ENCODE data around the gene DSP.

The DSP gene

DNA sequence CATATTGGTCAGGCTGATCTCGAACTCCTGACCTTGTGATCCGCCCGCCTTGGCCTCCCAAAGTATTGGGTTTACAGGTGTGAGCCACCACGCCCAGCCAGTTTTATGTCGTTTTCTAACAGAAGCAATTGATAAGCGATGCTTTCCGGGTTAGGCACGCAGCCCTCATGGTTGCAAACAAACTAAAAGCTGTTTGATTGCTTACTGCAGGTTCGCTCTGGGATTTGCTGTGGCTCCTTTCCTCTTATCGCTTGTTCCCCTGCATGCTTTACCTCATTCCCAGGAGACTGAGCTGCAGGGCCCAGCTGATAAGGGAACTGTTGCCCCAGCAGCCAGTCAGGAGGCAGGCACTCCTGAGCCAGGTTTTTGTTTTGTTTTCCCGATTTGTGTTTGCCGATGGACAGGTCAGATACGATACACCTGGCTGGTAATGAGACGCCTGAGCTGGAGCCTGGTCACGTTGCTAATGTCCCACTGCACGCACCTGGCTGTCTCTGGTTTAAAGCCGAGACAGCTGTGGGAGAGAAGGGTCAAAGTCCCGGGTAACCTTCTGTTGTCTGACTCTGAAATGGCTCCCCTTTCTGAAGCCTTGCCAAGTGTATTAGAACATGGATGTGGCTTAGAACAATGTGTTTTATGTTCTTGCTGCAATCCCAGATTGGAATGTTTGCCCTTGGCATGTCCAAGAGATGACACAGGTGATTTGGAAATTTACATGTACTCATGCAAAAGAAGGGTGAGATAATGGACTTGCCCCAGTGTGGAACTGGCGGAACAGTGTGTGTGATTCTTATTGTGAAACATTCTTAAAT, 19.9 kb downstream of the DSP start:
- DNase-seq, result no peak

DNA sequence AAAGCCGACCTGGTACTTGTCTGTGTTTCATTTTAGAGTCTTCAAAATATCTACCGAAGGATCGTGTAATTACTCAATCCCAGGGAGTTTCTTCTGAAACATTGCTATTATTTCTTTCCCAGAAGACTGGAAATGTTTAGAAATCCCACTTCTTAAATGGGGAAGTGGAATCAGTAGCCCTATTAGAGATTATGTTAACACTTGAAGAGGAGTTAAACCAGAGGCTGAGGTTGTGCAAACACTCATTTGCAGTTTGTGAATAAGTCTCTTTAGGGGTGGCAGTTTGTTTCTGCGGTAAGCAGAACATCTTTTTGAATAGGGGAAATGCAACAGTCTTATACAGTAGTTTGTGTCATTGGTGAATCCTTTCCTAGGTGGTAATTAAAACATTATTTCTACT, 21.3 kb downstream of the DSP start:
- no peak for DNase-seq

DNA sequence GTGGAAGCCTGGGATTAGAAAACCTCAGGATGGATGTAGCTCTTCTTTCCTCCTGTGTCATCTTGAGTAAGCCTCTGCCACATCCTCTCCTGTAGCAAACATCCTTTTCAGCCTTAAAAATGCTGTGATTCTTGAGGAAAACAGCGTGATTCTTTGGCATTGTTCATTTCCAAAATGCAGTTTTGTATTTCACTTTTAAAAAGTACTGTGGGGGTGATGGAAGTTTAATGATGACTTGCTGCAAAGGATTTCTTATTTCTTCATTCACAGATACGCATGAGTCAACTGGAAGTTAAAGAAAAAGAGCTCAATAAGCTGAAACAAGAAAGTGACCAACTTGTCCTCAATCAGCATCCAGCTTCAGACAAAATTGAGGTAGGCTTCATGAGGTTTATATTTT, 24.6 kb downstream of the DSP start:
- no peak for DNase-seq

DNA sequence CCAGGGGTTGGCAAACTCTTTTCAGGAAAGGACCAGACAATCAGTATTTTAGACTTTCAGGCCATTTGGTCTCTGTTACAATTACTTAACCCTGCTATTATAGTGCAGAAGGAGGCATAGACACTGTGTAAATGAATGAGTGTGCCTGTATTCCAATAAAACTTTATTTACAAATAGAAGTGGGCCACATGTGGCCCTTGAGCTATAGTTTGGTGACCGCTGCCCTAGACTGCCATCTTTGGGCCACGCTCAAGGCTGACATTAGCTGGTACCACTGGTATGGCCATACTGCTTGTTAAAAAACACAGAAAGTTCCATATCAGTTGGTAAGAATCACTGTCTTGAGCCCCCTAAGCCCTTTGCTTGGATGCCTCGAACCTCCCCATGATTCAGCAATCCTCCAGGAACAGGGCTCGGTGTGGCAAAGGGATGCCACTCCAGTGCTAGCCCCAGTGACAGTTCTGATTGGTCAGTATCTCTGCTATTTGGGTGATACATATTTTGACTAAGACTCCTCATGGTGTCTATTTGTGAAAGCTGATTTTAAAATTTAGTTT, 25.2 kb downstream of the DSP start:
- no peak for DNase-seq

DNA sequence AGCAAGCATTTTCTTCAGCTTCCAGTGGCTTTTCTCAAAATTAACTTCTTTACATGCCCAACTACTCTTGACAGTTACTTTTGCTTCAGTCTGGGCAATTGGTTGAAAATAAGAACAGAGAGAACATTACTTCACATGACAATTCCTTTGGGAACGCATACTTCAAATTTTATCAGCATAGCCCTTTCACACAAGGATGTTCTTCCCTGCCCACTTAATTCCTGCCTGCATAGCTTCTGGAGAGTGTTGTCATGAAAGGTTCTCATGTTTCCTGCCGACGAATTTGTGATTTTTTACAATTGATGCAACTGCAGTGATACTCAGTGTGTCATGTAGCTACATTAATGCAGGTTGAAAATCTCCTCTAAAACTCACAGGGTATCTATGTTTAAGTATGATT, 26.6 kb downstream of the DSP start:
- no peak for DNase-seq

DNA sequence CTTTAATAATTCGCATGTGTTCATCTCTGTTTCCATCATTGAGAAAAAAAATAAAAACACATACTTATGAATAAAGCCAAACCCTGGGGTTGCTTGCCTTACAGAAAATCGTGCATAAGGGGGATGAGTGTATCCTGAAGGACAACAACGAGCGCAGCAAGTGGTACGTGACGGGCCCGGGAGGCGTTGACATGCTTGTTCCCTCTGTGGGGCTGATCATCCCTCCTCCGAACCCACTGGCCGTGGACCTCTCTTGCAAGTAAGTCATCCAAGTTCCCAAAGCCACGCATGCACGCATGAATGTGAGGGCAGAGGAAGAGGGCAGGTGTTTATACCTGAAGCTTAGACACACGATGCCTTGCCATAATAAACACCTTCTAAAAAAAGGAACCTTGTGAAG, 27.6 kb downstream of the DSP start:
- no peak for DNase-seq

DNA sequence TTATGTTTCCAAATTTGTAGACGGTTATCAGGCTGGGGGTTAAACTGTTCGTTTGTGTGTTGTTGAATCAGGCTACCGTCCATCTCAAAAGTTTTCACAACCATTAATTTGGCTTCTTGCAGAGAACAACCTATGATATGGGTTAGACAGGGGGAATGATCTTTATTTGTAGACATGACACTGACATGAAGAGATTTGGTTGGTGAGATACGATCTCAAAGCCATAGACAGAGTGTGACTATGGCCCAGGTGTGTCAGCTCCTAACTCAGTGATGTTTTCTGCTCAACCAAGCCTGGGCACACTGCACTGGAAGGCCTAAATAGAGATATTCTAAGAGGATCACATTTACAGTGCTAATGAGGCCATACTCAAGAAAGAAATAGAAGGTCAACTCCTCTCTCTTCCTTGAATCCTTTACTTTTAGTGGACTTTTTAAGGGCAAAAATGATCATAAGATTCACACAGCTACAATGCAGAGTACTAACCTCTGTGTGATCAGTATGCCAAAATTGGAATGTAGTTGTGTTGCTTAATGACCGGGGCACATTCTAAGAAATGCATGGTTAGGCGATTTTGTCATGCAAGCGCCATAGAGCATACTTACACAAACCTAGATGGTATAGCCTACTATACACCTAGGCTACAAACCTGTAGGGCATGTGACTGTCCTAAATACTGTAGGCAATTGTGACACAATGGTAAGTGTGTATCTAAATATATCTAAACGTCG, 30.9 kb downstream of the DSP start:
- DNase-seq, result no peak

DNA sequence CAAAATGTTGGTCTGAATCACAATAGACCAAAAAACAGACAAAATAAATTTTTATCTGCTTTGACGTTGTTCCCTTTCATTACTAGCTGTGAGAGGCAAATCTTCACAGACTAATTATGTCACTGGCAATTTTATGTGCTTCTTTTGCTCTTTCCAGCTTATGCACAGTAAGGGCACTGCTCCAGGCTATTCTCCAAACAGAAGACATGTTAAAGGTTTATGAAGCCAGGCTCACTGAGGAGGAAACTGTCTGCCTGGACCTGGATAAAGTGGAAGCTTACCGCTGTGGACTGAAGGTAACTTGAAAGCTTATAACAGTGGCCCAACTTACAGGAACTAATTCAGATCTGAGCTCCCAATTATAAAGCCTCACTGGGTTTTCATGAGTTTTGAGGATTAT, 33.0 kb downstream of the DSP start:
- DNase-seq, result no peak

DNA sequence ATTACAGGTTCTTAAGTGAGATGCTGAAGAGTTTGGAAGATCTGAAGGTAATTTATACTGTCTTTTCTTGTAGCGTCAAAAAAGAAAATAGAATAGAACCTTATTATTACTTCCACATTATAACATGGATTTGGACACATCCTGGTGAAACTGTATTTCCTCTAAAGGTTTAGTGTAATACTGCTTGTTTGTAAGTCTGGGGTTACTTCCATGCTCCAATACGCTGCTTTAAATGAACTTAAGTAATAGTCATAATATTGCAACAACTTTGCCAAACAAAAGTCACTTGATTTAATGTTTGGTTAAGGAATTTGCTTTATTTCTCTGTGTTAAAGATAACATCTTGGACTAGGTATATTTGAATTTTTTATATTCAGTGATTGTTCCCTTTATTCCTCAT, 37.0 kb downstream of the DSP start:
- DNase-seq, result no peak

DNA sequence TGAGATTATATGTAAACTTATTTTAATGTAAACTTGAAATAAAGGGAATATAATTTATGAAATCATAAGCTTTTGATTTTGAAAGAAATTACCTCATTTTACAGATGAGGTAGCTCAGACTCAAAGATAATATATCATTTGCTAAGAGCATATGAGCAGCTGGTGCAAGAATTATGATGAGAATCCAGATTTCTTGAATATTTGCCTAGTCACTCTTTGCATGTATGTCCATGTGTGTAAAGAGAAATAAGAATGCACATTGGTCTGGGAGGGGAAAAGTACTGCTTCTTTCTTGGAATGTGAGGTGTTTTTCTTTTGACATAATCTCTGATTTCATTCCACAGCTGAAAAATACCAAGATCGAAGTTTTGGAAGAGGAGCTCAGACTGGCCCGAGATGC, 37.5 kb downstream of the DSP start:
- DNase-seq, result no peak

DNA sequence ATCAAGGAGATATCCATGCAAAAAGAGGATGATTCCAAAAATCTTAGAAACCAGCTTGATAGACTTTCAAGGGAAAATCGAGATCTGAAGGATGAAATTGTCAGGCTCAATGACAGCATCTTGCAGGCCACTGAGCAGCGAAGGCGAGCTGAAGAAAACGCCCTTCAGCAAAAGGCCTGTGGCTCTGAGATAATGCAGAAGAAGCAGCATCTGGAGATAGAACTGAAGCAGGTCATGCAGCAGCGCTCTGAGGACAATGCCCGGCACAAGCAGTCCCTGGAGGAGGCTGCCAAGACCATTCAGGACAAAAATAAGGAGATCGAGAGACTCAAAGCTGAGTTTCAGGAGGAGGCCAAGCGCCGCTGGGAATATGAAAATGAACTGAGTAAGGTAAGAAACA, 38.4 kb downstream of the DSP start:
- DNase-seq, result no peak

DNA sequence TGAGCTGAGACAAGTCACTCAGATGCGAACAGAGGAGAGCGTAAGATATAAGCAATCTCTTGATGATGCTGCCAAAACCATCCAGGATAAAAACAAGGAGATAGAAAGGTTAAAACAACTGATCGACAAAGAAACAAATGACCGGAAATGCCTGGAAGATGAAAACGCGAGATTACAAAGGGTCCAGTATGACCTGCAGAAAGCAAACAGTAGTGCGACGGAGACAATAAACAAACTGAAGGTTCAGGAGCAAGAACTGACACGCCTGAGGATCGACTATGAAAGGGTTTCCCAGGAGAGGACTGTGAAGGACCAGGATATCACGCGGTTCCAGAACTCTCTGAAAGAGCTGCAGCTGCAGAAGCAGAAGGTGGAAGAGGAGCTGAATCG, 39.1 kb downstream of the DSP start:
- DNase-seq, result no peak

DNA sequence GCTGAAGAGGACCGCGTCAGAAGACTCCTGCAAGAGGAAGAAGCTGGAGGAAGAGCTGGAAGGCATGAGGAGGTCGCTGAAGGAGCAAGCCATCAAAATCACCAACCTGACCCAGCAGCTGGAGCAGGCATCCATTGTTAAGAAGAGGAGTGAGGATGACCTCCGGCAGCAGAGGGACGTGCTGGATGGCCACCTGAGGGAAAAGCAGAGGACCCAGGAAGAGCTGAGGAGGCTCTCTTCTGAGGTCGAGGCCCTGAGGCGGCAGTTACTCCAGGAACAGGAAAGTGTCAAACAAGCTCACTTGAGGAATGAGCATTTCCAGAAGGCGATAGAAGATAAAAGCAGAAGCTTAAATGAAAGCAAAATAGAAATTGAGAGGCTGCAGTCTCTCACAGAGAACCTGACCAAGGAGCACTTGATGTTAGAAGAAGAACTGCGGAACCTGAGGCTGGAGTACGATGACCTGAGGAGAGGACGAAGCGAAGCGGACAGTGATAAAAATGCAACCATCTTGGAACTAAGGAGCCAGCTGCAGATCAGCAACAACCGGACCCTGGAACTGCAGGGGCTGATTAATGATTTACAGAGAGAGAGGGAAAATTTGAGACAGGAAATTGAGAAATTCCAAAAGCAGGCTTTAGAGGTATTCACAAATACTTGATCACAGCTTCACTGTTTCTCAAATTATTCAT, 39.6 kb downstream of the DSP start:
- DNase-seq, result no peak

DNA sequence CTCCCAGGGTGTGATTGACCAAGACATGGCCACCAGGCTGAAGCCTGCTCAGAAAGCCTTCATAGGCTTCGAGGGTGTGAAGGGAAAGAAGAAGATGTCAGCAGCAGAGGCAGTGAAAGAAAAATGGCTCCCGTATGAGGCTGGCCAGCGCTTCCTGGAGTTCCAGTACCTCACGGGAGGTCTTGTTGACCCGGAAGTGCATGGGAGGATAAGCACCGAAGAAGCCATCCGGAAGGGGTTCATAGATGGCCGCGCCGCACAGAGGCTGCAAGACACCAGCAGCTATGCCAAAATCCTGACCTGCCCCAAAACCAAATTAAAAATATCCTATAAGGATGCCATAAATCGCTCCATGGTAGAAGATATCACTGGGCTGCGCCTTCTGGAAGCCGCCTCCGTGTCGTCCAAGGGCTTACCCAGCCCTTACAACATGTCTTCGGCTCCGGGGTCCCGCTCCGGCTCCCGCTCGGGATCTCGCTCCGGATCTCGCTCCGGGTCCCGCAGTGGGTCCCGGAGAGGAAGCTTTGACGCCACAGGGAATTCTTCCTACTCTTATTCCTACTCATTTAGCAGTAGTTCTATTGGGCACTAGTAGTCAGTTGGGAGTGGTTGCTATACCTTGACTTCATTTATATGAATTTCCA, 43.9 kb downstream of the DSP start:
- DNase-seq, result no peak

DNA sequence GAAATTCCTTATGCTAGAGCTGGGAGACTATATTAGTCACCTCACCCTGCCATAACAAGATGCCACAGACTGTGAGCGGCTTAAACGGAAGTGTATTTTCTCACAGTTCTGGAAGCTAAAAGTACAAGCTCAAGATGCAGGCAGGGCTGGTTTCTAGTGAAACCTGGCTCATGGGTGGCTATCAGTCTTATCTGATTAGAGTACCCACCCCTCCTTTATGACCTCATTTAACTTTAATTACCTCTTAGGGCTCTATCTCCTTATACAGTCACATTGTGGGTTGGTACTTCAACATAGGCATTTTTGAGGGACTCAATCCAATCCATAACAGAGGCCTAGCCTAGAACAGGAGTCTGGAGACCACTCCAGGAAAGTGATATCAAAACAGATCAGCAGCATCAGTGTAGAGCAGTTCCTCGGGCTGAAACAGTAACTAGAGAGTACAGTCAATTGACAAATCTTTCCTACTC, 46.2 kb downstream of the DSP start:
- no peak for DNase-seq

DNA sequence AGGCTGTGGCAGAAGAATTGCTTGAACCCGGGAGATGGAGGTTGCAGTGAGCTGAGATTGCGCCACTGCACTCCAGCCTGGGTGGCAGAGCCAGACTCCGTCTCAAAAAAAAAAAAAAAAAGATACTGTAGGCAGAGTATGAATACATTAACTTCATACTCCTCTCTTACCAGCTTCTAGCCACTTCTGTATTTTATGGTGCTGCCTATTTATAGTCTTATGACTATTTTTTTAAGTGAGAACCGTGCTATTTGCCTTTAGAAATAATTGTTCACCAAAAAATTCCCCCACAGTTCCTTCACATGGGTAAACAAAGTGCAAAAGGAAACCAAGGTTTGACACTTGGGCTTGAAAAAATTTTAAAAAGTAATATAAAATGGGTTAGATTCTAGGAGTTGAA, 47.0 kb downstream of the DSP start:
- no peak for DNase-seq

DNA sequence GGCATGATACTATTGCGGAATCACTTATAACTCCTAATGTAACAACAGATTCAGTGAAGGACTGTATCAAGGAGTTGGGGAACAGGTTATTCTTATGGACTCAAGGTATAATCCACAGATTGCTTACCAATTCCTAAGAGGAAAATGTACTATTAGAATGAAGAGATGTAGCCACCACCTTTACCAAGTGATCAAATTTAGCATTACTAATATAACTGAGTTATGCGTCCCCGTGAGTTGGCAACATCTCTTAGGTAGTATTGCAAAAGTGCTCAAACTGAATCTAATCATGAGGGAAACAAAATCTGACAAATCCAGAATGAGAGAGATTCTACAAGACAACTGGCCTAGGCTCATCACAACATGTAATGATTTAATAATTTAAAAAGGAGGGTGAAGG, 47.8 kb downstream of the DSP start:
- no peak for DNase-seq

DNA sequence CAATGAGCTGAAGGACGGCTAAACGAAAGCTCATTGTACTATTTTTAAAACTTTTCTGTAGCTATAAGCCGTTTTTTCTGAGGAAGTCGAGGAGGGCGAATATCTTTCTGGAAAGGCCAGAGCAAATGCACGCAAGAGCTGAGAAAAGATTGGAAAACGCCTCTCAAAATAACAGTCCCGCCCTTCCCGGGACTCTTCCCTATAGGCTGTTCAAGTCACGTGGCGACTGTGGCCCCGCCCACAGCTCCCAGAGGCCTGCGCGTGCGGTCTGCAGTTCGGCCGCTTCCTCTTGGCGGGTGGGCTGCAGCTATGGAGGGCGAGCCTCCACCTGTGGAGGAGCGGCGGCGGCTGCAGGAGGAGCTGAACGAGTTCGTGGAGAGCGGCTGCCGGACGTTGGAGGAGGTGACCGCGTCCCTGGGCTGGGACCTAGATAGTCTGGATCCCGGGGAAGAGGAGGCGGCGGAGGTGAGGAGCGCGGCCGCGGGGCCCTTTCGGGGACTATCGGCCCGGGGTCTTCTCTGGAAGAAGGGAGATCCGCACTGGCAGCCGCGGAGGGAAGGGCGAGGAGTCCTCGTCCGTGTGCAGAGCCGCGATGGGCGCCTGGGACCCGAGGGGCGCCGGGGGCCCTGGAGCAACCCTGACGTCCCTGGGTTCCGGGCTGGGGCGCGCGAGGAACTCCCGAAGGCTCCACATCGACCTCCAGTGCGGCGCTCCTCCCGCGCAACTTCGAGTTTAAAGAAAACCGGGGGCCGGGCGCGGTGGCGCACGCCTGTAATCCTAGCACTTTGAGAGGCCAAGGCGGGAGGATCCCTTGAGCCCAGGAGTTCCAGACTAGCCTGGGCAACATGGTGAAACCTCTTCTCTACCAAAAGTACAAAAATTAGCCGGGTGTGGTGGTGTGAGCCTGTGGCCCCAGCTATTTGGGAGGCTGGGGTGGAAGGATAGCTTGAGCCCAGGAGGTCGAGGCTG, 48.8 kb downstream of the DSP start, which contains the start of gene SNRNP48:
Gene SNRNP48, plus strand, starts transcription at position 250 of the 969 bp plus-strand sequence. Its CDS starts 60 bp downstream, at position 310.
- peak; percentile 95 for DNase-seq

DNA sequence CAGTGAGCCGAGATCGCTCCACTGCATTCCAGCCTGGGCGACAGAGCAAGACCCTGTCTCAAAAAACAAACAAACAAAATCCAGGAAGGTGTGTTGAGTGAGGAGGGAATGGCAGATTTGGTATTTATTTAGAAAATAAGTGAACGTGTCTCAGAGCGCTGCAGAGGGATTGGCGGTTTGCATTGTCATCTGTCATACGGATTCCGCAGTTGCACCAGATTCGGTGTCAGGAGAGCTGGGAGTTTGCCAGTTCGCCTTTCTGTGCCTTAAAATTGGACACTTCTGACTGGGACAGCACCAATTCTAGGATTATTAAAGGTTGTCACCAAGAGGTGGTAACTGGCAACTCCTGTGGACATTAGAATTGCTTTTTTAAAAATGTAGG, 49.4 kb downstream of the DSP start:
- no peak for DNase-seq

DNA sequence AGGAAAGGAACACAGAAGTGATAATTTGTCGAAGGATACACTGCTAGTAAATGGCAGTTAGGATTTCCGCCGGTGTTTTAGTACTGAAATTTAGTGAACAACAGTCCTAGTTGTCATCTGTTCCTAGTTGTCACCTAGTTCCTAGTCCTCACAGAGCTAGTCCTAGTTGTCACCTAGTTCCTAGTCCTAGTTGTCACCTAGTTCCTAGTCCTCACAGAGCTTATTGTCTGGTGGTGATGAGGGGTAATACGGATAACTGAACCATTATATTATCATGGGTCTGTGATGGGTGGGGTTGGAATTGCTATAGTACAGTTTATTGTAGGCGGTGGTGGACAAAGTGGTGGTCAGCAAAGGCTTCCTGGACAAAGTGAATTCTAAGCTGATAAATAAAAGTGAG, 50.3 kb downstream of the DSP start:
- no peak for DNase-seq

DNA sequence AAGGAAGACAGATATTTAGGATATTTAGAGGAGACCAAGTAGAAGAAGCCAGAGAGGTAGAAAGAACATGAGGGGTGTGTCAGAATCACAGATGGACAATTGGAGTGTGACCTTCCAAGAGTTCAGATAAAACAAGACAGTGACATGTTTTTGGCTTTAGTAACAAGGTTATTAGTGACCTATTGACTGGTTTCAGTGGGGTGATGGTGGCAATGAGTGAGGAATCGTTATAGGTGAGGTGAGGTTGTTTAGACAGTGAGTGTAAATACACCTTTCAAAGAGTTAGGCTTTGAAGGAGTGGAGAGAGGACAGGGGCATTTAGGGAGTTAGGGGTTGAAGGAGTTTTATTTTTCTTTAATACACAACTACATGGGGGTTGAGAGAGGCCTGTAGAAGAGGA, 51.8 kb downstream of the DSP start:
- DNase-seq, result no peak

All from left hindlimb (tissue), 1 donor.